GM23338 (cell line): ENCODE measurements around the gene GID4. TPM values are rescaled to one million over a fixed set of nuclear protein-coding genes. Genes with fewer than 3 reads are reported as not detected.

Source experiments
- ATAC-seq: fragments of 200-7000 bp; cut with Tn5 transposase; 3 replicates; pipeline ENCODE4 v1.9.1; 2020
- DNase-seq: peaks from one replicate; pipeline ENCODE4 v3.0.0-alpha.2; 2015; ENCODE audit warnings: low spot score
- H2AFZ ChIP-seq: fragments of 200-600 bp; sonication (generic); 2 replicates; pipeline ENCODE4 v1.8.0; 2016; ENCODE audit warnings: antibody characterized with exemption, mild to moderate bottlenecking, moderate library complexity
- H3F3A ChIP-seq: fragments of 200-600 bp; sonication (generic); replicated peaks from 2 replicates; pipeline ENCODE4 v1.8.0; 2017; ENCODE audit warnings: antibody characterized with exemption, mixed run types, low read depth
- H3K27ac ChIP-seq: fragments of 200-600 bp; sonication (generic); 2 replicates; pipeline ENCODE4 v1.6.1; 2016; ENCODE audit warnings: low read depth
- H3K27me3 ChIP-seq: fragments of 200-600 bp; sonication (generic); 2 replicates; pipeline ENCODE4 v1.8.0; 2016; ENCODE audit warnings: mild to moderate bottlenecking, mixed run types, moderate library complexity; ENCODE audit not compliant: insufficient read depth
- H3K36me3 ChIP-seq: fragments of 200-600 bp; sonication (generic); 2 replicates; pipeline ENCODE4 v1.8.0; 2016; ENCODE audit warnings: mild to moderate bottlenecking; ENCODE audit not compliant: insufficient read depth
- H3K4me1 ChIP-seq: fragments of 200-600 bp; sonication (generic); 2 replicates; pipeline ENCODE4 v1.8.0; 2016; ENCODE audit warnings: mild to moderate bottlenecking, moderate library complexity; ENCODE audit not compliant: insufficient read depth
- H3K4me2 ChIP-seq: fragments of 200-600 bp; sonication (generic); 2 replicates; pipeline ENCODE4 v1.7.1; 2017; ENCODE audit warnings: mixed run types
- H3K4me3 ChIP-seq: fragments of 200-600 bp; sonication (generic); 2 replicates; pipeline ENCODE4 v1.6.1; 2016; ENCODE audit warnings: mixed run types
- H3K79me2 ChIP-seq: fragments of 200-600 bp; sonication (generic); replicated peaks from 2 replicates; pipeline ENCODE4 v1.8.0; 2017; ENCODE audit warnings: mild to moderate bottlenecking; ENCODE audit not compliant: insufficient read depth
- H3K9me2 ChIP-seq: fragments of 200-600 bp; sonication (generic); 2 replicates; pipeline ENCODE4 v1.8.0; 2017; ENCODE audit not compliant: insufficient read depth
- H4K20me1 ChIP-seq: fragments of 200-600 bp; sonication (generic); replicated peaks from 2 replicates; pipeline ENCODE4 v1.8.0; 2017; ENCODE audit warnings: mild to moderate bottlenecking; ENCODE audit not compliant: insufficient read depth
- H3K27ac Mint-ChIP-seq: 2 replicates; pipeline ENCODE4 v1.8.0; 2020; ENCODE audit warnings: inconsistent platforms, mild to moderate bottlenecking, moderate library complexity, mixed read lengths
- H3K27me3 Mint-ChIP-seq: 3 replicates; pipeline ENCODE4 v1.8.0; 2022; ENCODE audit warnings: low read depth, mild to moderate bottlenecking, moderate library complexity, mixed read lengths, inconsistent platforms; ENCODE audit not compliant: insufficient read depth, poor library complexity
- H3K36me3 Mint-ChIP-seq: 3 replicates; pipeline ENCODE4 v1.8.0; 2021; ENCODE audit warnings: low read depth, mild to moderate bottlenecking, inconsistent platforms, moderate library complexity, mixed read lengths
- H3K4me1 Mint-ChIP-seq: 3 replicates; pipeline ENCODE4 v1.8.0; 2020; ENCODE audit warnings: mild to moderate bottlenecking, inconsistent platforms, mixed read lengths
- H3K4me3 Mint-ChIP-seq: 3 replicates; pipeline ENCODE4 v1.8.0; 2021; ENCODE audit warnings: moderate library complexity, mild to moderate bottlenecking, inconsistent platforms, mixed read lengths
- H3K9me3 Mint-ChIP-seq: 3 replicates; pipeline ENCODE4 v1.8.0; 2020; ENCODE audit warnings: moderate library complexity, mild to moderate bottlenecking, inconsistent platforms, mixed read lengths
- CREB1 ChIP-seq: fragments of 250-450 bp; sonication (Bioruptor Pico); IDR thresholded peaks from 2 replicates; pipeline ENCODE4 v1.5.0; 2020; ENCODE audit warnings: low read depth, mild to moderate bottlenecking, moderate library complexity
- EZH2 ChIP-seq: fragments of 200-600 bp; sonication (generic); IDR thresholded peaks from one replicate; pipeline ENCODE4 v1.8.0; 2017; ENCODE audit warnings: antibody characterized with exemption, mild to moderate bottlenecking, low read depth; ENCODE audit not compliant: unreplicated experiment
- EZH2phosphoT487 ChIP-seq: fragments of 200-600 bp; sonication (generic); IDR thresholded peaks from one replicate; pipeline ENCODE4 v1.8.1; 2018; ENCODE audit warnings: antibody characterized with exemption; ENCODE audit not compliant: unreplicated experiment
- JUNB ChIP-seq: IDR thresholded peaks from one replicate; pipeline ENCODE4 v1.6.1; 2016; ENCODE audit warnings: antibody characterized with exemption; ENCODE audit not compliant: unreplicated experiment
- NANOG ChIP-seq: IDR thresholded peaks from 2 replicates; pipeline ENCODE4 v1.6.1; 2016; ENCODE audit warnings: antibody characterized with exemption, borderline replicate concordance
- POLR2AphosphoS5 ChIP-seq: IDR thresholded peaks from 2 replicates; pipeline ENCODE4 v1.6.1; 2016; ENCODE audit warnings: antibody characterized with exemption, low read depth
- REST ChIP-seq: IDR thresholded peaks from one replicate; pipeline ENCODE4 v1.6.1; 2018; ENCODE audit warnings: antibody characterized with exemption; ENCODE audit not compliant: unreplicated experiment
- STAT1 ChIP-seq: IDR thresholded peaks from one replicate; pipeline ENCODE4 v1.6.1; 2016; ENCODE audit warnings: antibody characterized with exemption; ENCODE audit not compliant: unreplicated experiment
- ZNF114 ChIP-seq: fragments of 250-450 bp; sonication (Bioruptor Pico); IDR thresholded peaks from 2 replicates; pipeline ENCODE4 v1.5.0; 2020; ENCODE audit warnings: mild to moderate bottlenecking, moderate library complexity
- ZNF331 ChIP-seq: fragments of 250-450 bp; sonication (Bioruptor Pico); IDR thresholded peaks from 2 replicates; pipeline ENCODE4 v1.5.0; 2020; ENCODE audit warnings: low read depth, mild to moderate bottlenecking, moderate library complexity
- ZNF462 ChIP-seq: fragments of 250-450 bp; sonication (Bioruptor Pico); IDR thresholded peaks from 2 replicates; pipeline ENCODE4 v1.5.0; 2020; ENCODE audit warnings: mild to moderate bottlenecking, moderate library complexity
- polyA plus RNA-seq: library from polyadenylated mRNA; unstranded; fragments of >200 nt; fragmentation: Nextera tagmentation; extraction: Ambion mirVana; gene quantifications from 2 replicates; pipeline ENCODE4 v1.2.1, GENCODE V29; 2016
- total RNA-seq: library from RNA; depleted of rRNA; stranded (reverse); fragments of >200 nt; shearing (Covaris generic); gene quantifications from 2 replicates; pipeline ENCODE4 v1.2.3, GENCODE V29; 2014
- TF ChIP-seq, protein P1 (sequence below): IDR thresholded peaks from 2 replicates; pipeline ENCODE4 v1.6.1; 2016; ENCODE audit warnings: antibody characterized with exemption
- TF ChIP-seq, protein P2 (sequence below), 2 experiments: fragments of 200-600 bp in 1 of 2; sonication (generic) in 1 of 2; conservative IDR thresholded peaks; 2 replicates each; pipeline versions ENCODE4 v1.5.1 to v1.6.1; 2016 to 2017; ENCODE audit warnings: antibody characterized with exemption in 2 of 2, low read depth in 2 of 2, mild to moderate bottlenecking in 2 of 2, moderate library complexity in 1 of 2

GID4 gene
- total and polyA plus RNA-seq, 2 experiments from 2014 or later, result 6.3 to 11.2 TPM

GRCh38 chr17:18079543-18079942, 40.3 kb downstream of the GID4 start:
- no peak overlapping the region for H3K4me3 ChIP-seq
- H3K27ac ChIP-seq, result no peak overlapping the region
- H3K9me2 ChIP-seq, result 0 out of 2 replicates have a peak, but pooled peaks cover 4% of the 10 kb centered on the region
- H3K27me3 Mint-ChIP-seq, result peaks cover 8% of the 10 kb centered on the region
- no peak for ATAC-seq
- no peaks in the 10 kb centered on the region for H3K4me1 Mint-ChIP-seq
- TF ChIP-seq NANOG, result no peak
- TF ChIP-seq JUNB, result no peak
- TF ChIP-seq STAT1, result no peak
- TF ChIP-seq POLR2AphosphoS5, result no peak
- no peak for TF ChIP-seq ZNF331 (CRISPR knock-in tag)
- TF ChIP-seq ZNF114 (CRISPR knock-in tag), result no peak
- TF ChIP-seq, protein P1, sequence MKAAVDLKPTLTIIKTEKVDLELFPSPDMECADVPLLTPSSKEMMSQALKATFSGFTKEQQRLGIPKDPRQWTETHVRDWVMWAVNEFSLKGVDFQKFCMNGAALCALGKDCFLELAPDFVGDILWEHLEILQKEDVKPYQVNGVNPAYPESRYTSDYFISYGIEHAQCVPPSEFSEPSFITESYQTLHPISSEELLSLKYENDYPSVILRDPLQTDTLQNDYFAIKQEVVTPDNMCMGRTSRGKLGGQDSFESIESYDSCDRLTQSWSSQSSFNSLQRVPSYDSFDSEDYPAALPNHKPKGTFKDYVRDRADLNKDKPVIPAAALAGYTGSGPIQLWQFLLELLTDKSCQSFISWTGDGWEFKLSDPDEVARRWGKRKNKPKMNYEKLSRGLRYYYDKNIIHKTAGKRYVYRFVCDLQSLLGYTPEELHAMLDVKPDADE, result no peak
- TF ChIP-seq EZH2, result no peak
- no peak for TF ChIP-seq REST
- no peak for TF ChIP-seq CREB1 (CRISPR knock-in tag)
- TF ChIP-seq EZH2phosphoT487, result no peak
- no peak for TF ChIP-seq ZNF462
- TF ChIP-seq, protein P2, sequence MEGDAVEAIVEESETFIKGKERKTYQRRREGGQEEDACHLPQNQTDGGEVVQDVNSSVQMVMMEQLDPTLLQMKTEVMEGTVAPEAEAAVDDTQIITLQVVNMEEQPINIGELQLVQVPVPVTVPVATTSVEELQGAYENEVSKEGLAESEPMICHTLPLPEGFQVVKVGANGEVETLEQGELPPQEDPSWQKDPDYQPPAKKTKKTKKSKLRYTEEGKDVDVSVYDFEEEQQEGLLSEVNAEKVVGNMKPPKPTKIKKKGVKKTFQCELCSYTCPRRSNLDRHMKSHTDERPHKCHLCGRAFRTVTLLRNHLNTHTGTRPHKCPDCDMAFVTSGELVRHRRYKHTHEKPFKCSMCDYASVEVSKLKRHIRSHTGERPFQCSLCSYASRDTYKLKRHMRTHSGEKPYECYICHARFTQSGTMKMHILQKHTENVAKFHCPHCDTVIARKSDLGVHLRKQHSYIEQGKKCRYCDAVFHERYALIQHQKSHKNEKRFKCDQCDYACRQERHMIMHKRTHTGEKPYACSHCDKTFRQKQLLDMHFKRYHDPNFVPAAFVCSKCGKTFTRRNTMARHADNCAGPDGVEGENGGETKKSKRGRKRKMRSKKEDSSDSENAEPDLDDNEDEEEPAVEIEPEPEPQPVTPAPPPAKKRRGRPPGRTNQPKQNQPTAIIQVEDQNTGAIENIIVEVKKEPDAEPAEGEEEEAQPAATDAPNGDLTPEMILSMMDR (conservative IDR thresholded peaks at IDR 0.05; ENCODE audit: low read depth in 2 of 2), result no peak
- H3K27ac Mint-ChIP-seq, result no peak overlapping the region
- no peaks in the 10 kb centered on the region for H3K27me3 ChIP-seq
- no peaks in the 10 kb centered on the region for H4K20me1 ChIP-seq
- no peak overlapping the region for H3K4me2 ChIP-seq
- no peak for DNase-seq
- no peaks in the 10 kb centered on the region for H3K9me3 Mint-ChIP-seq
- H3K36me3 Mint-ChIP-seq, result no peaks in the 10 kb centered on the region
- H3K4me3 Mint-ChIP-seq, result no peak overlapping the region
- H2AFZ ChIP-seq, result 0 out of 2 replicates have a peak overlapping the region, but pooled peaks have one; percentile 33
- H3K36me3 ChIP-seq, result no peaks in the 10 kb centered on the region
- no peaks in the 10 kb centered on the region for H3F3A ChIP-seq
- no peaks in the 10 kb centered on the region for H3K4me1 ChIP-seq
- H3K79me2 ChIP-seq, result no peaks in the 10 kb centered on the region
